Breast epithelium (tissue), 4 donors: Measurements from ENCODE around the gene WWP2. TPM values are rescaled to one million over a fixed set of nuclear protein-coding genes. Genes with fewer than 3 reads are reported as not detected.

Experiments
- DNase-seq, 2 donors: peaks; one replicate each; pipeline ENCODE4 v3.0.0-alpha.2; 2019; ENCODE audit warnings: low spot score in 2 of 2
- H3K27ac ChIP-seq, 2 donors: fragments of 200-600 bp; sonication (generic) in 1 of 2; one replicate each; pipeline ENCODE4 v1.5.1; 2016 to 2019; ENCODE audit warnings: mild to moderate bottlenecking in 1 of 2
- H3K27me3 ChIP-seq, 2 donors: fragments of 200-600 bp; sonication (generic) in 1 of 2; one replicate each; pipeline versions ENCODE4 v1.5.1 to v1.6.0; 2017 to 2019; ENCODE audit warnings: control low read depth in 1 of 2, mild to moderate bottlenecking in 1 of 2
- H3K36me3 ChIP-seq: fragments of 200-600 bp; one replicate; pipeline ENCODE4 v1.5.1; 2019
- H3K4me1 ChIP-seq, 2 donors: fragments of 200-600 bp; sonication (generic); one replicate each; pipeline ENCODE4 v1.5.1; 2016 to 2019; ENCODE audit warnings: control low read depth in 1 of 2
- H3K4me3 ChIP-seq, 3 donors: fragments of 200-600 bp; sonication (generic); 1 replicate in 2 of 3; 2 replicates in 1 of 3; pipeline ENCODE4 v1.5.1; 2016 to 2019; ENCODE audit warnings: mild to moderate bottlenecking in 3 of 3, moderate library complexity in 2 of 3
- H3K9me3 ChIP-seq, 2 donors: fragments of 200-600 bp; sonication (generic) in 1 of 2; one replicate each; pipeline ENCODE4 v1.5.1; 2016 to 2019; ENCODE audit warnings: control low read depth in 1 of 2
- CTCF ChIP-seq, 3 donors: fragments of 450-650 bp; IDR thresholded peaks; one replicate each; pipeline ENCODE4 v1.5.1; 2016 to 2017; ENCODE audit warnings: antibody characterized with exemption in 3 of 3, mild to moderate bottlenecking in 3 of 3, moderate library complexity in 3 of 3
- POLR2A ChIP-seq: fragments of 450-650 bp; IDR thresholded peaks from one replicate; pipeline ENCODE4 v1.6.1; 2016; ENCODE audit warnings: antibody characterized with exemption, mild to moderate bottlenecking, moderate library complexity
- POLR2AphosphoS5 ChIP-seq, 3 donors: sonication (generic); formaldehyde crosslinking; IDR thresholded peaks; one replicate each; pipeline ENCODE4 v1.6.1; 2017; ENCODE audit warnings: antibody characterized with exemption in 3 of 3
- intact Hi-C: fragments of 100-400 bp; cut with DNase I; formaldehyde crosslinking; loops from one replicate; pipeline ENCODE4 v1.15.1; 2023; ENCODE audit warnings: low total_unique reads
- total RNA-seq, 3 donors: library from RNA; depleted of rRNA; stranded (reverse); fragments of >200 nt; gene quantifications; one replicate each; pipeline ENCODE4 v1.1.0, GENCODE V29; 2016

Gene WWP2
- total RNA-seq, 3 donors from 2014 or later: 34.1 to 46.5 (median 34.7) TPM

- Histone ChIP-seq H3K4me3 (no peak overlapping the region), H3K36me3 (peaks cover 4% of the 10 kb centered on the region), H3K9me3 (peaks cover 7 to 9% of the 10 kb centered on the region in 2 donors), H3K27me3 (no peaks in the 10 kb centered on the region), H3K4me1 (no peaks in the 10 kb centered on the region), H3K27ac (no peak overlapping the region)
- TF ChIP-seq POLR2A: no peak
- no peak for TF ChIP-seq POLR2AphosphoS5 (IDR thresholded peaks at IDR 0.05)
- TF ChIP-seq CTCF (IDR thresholded peaks at IDR 0.05): no peak
- intact Hi-C loops: no loop called here
- DNase-seq: no peak
Observed at GRCh38 chr16:69880640-69881133, 118.6 kb downstream of the WWP2 start.

DNA sequence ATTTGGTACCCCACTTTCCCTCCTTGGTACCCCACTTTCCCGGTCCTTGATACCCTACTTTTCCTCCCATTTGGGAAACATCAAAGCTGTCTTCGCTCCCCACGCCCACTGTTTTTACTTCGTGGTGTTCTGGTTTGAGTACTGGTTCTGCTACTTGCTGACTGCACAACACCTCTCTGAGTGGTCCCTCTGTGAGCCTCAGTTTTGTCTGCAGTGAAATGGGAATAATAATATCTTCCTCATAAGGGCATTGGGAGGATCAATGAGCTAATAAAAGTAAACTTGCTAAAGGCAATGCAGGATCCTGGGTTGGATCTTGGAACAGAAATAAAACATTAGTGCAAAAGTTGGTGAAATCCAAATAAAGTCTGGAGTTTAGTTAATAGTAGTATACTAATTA lies 119.0 kb downstream of the WWP2 start:
- H3K27ac ChIP-seq: no peak overlapping the region
- no peak for TF ChIP-seq CTCF (IDR thresholded peaks at IDR 0.05)
- no peak for TF ChIP-seq POLR2A
- no peak for TF ChIP-seq POLR2AphosphoS5 (IDR thresholded peaks at IDR 0.05)

GRCh38 chr16:69883744-69884143 lies 121.6 kb downstream of the WWP2 start:
- intact Hi-C loops: no loop called here
- TF ChIP-seq POLR2AphosphoS5 (IDR thresholded peaks at IDR 0.05) (no peak), CTCF (IDR thresholded peaks at IDR 0.05) (no peak), POLR2A (no peak)
- H3K9me3 ChIP-seq: no peaks in the 10 kb centered on the region

More for the DNA sequence above, 119.0 kb downstream of the WWP2 start:
- H3K27me3 ChIP-seq: no peaks in the 10 kb centered on the region
- intact Hi-C loops: no loop called here
- H3K4me3 ChIP-seq: no peak overlapping the region
- DNase-seq: no peak
- H3K4me1 ChIP-seq: no peaks in the 10 kb centered on the region
- peaks cover 4% of the 10 kb centered on the region for H3K36me3 ChIP-seq
- peaks cover 6 to 9% of the 10 kb centered on the region in 2 donors for H3K9me3 ChIP-seq

DNA sequence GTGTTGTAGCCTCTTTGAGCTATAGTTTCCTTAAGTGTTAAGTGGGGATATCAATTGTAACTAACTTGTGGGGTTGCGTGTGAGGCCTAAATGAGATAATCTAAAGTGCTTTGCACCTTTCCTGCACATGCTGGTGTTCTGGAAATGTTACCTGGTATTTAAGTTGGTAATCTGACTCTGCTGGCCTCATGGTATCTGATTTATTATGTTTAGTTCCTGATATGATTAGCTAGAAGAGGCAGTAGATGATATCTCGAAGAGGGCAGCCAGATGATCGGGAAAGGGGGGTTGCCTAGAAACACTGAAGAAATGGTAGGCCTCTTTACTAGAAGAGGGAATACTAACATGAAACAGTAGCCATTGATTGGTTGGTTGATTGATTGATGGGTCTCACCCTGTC lies 123.6 kb downstream of the WWP2 start:
- intact Hi-C loops: no loop called here
- H3K36me3 ChIP-seq: no peaks in the 10 kb centered on the region
- no peaks in the 10 kb centered on the region for H3K9me3 ChIP-seq
- TF ChIP-seq POLR2A: no peak
- no peak for TF ChIP-seq CTCF (IDR thresholded peaks at IDR 0.05)
- TF ChIP-seq POLR2AphosphoS5 (IDR thresholded peaks at IDR 0.05): no peak
- no peak overlapping the region for H3K27ac ChIP-seq
- no peak for DNase-seq
- no peaks in the 10 kb centered on the region for H3K4me1 ChIP-seq
- H3K4me3 ChIP-seq: no peak overlapping the region
- no peaks in the 10 kb centered on the region for H3K27me3 ChIP-seq

More at GRCh38 chr16:69883744-69884143, 121.6 kb downstream of the WWP2 start:
- no peak overlapping the region for H3K4me3 ChIP-seq
- no peaks in the 10 kb centered on the region for H3K4me1 ChIP-seq
- H3K27ac ChIP-seq: no peak overlapping the region
- no peaks in the 10 kb centered on the region for H3K27me3 ChIP-seq
- DNase-seq: no peak
- H3K36me3 ChIP-seq: peaks cover 3% of the 10 kb centered on the region

DNA sequence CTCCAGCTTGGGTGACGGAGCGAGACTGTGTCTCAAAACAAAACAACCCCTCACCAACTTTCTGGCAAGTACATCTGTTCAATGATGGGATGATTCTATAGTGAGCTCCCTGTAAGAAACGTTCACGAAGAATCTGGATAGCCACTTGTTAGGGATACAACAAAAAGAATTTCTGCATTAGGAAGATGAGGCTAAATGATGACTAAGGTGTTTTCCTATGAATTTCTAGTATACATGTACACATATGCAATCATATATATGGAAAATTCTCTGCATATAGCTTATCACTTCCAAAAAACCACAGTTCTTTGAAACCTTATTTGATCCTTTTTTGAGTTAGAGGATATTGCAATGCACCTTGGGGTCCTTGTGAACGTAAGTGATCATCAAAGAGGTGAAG lies 124.6 kb downstream of the WWP2 start:
- no peaks in the 10 kb centered on the region for H3K9me3 ChIP-seq
- no peaks in the 10 kb centered on the region for H3K4me1 ChIP-seq
- H3K27ac ChIP-seq: no peak overlapping the region
- no peak for TF ChIP-seq POLR2A
- TF ChIP-seq POLR2AphosphoS5 (IDR thresholded peaks at IDR 0.05): no peak
- no peak for TF ChIP-seq CTCF (IDR thresholded peaks at IDR 0.05)
- no peaks in the 10 kb centered on the region for H3K27me3 ChIP-seq
- H3K4me3 ChIP-seq: no peak overlapping the region
- no peaks in the 10 kb centered on the region for H3K36me3 ChIP-seq
- no peak for DNase-seq
- intact Hi-C loops: no loop called here
